SK-N-SH treated with all-trans-retinoic acid at 6 μM for 48 hours (cell line): ENCODE data around the gene DDX27.

Experiments used
- ATAC-seq: fragments of 200-7000 bp; cut with Tn5 transposase; 3 replicates; pipeline ENCODE4 v1.9.1; 2020; ENCODE audit warnings: mild to moderate bottlenecking, moderate library complexity
- BACH2 ChIP-seq: fragments of 250-450 bp; sonication (Bioruptor Pico); IDR thresholded peaks from 2 replicates; pipeline ENCODE4 v1.9.0; 2021; ENCODE audit warnings: mild to moderate bottlenecking, borderline replicate concordance
- CREB5 ChIP-seq: fragments of 250-450 bp; sonication (Bioruptor Pico); IDR thresholded peaks from 2 replicates; pipeline ENCODE4 v1.5.1; 2020; ENCODE audit warnings: low read depth, mild to moderate bottlenecking, moderate library complexity
- CSDC2 ChIP-seq: fragments of 250-450 bp; sonication (Bioruptor Pico); IDR thresholded peaks from 2 replicates; pipeline ENCODE4 v1.5.0; 2020; ENCODE audit warnings: mild to moderate bottlenecking, moderate library complexity
- CSRNP3 ChIP-seq: fragments of 250-450 bp; sonication (Bioruptor Pico); IDR thresholded peaks from 2 replicates; pipeline ENCODE4 v1.5.1; 2021; ENCODE audit warnings: mild to moderate bottlenecking, moderate library complexity
- ESRRG ChIP-seq: fragments of 250-450 bp; sonication (Bioruptor Pico); IDR thresholded peaks from 2 replicates; pipeline ENCODE4 v1.6.1; 2021; ENCODE audit warnings: mild to moderate bottlenecking
- GLIS3 ChIP-seq: fragments of 250-450 bp; sonication (Bioruptor Pico); IDR thresholded peaks from 2 replicates; pipeline ENCODE4 v1.5.0; 2020; ENCODE audit warnings: mild to moderate bottlenecking, moderate library complexity
- ISL1 ChIP-seq: fragments of 250-450 bp; sonication (Bioruptor Pico); IDR thresholded peaks from 2 replicates; pipeline ENCODE4 v2.1.2; 2022; ENCODE audit warnings: mild to moderate bottlenecking, moderate library complexity
- OSR1 ChIP-seq: fragments of 250-450 bp; sonication (Bioruptor Pico); IDR thresholded peaks from 2 replicates; pipeline ENCODE4 v1.8.0; 2022; ENCODE audit warnings: moderate library complexity, mild to moderate bottlenecking, inconsistent platforms
- PATZ1 ChIP-seq: fragments of 250-450 bp; sonication (Bioruptor Pico); IDR thresholded peaks from 2 replicates; pipeline ENCODE4 v1.8.0; 2020; ENCODE audit warnings: mild to moderate bottlenecking, moderate library complexity, borderline replicate concordance
- POU6F1 ChIP-seq: fragments of 250-450 bp; sonication (Bioruptor Pico); IDR thresholded peaks from 2 replicates; pipeline ENCODE4 v1.8.0; 2021; ENCODE audit warnings: low read depth, mild to moderate bottlenecking, moderate library complexity, borderline replicate concordance
- PPARA ChIP-seq: fragments of 250-450 bp; sonication (Bioruptor Pico); IDR thresholded peaks from 2 replicates; pipeline ENCODE4 v1.5.0; 2020; ENCODE audit warnings: mild to moderate bottlenecking, borderline replicate concordance
- RARB ChIP-seq: fragments of 250-450 bp; sonication (Bioruptor Pico); IDR thresholded peaks from 2 replicates; pipeline ENCODE4 v1.8.0; 2021; ENCODE audit warnings: mild to moderate bottlenecking, moderate library complexity
- SNAI2 ChIP-seq: fragments of 250-450 bp; sonication (Bioruptor Pico); IDR thresholded peaks from 2 replicates; pipeline ENCODE4 v1.5.0; 2020; ENCODE audit warnings: mild to moderate bottlenecking, moderate library complexity
- TCF4 ChIP-seq: fragments of 250-450 bp; sonication (Bioruptor Pico); IDR thresholded peaks from 2 replicates; pipeline ENCODE4 v1.8.0; 2021; ENCODE audit warnings: mild to moderate bottlenecking, moderate library complexity, borderline replicate concordance
- TOX ChIP-seq: fragments of 250-450 bp; sonication (Bioruptor Pico); IDR thresholded peaks from 2 replicates; pipeline ENCODE4 v1.8.0; 2021; ENCODE audit warnings: mild to moderate bottlenecking, moderate library complexity, borderline replicate concordance
- TSHZ2 ChIP-seq: fragments of 250-450 bp; sonication (Bioruptor Pico); IDR thresholded peaks from 2 replicates; pipeline ENCODE4 v1.5.0; 2020; ENCODE audit warnings: mild to moderate bottlenecking, moderate library complexity
- ZC3H10 ChIP-seq: fragments of 250-450 bp; sonication (Bioruptor Pico); IDR thresholded peaks from 2 replicates; pipeline ENCODE4 v1.5.1; 2021; ENCODE audit warnings: mild to moderate bottlenecking, moderate library complexity
- ZFP3 ChIP-seq: fragments of 250-450 bp; sonication (Bioruptor Pico); IDR thresholded peaks from 2 replicates; pipeline ENCODE4 v1.5.0; 2020; ENCODE audit warnings: mild to moderate bottlenecking, moderate library complexity
- ZFP30 ChIP-seq: fragments of 450-650 bp; formaldehyde crosslinking; IDR thresholded peaks from 2 replicates; pipeline ENCODE4 v1.5.0; 2022; ENCODE audit warnings: mild to moderate bottlenecking, moderate library complexity
- ZNF565 ChIP-seq: fragments of 450-650 bp; formaldehyde crosslinking; conservative IDR thresholded peaks from 2 replicates; pipeline ENCODE4 v1.5.0; 2020; ENCODE audit warnings: low read depth, mild to moderate bottlenecking, moderate library complexity
- ZNF70 ChIP-seq: fragments of 450-650 bp; formaldehyde crosslinking; IDR thresholded peaks from 2 replicates; pipeline ENCODE4 v1.5.0; 2020; ENCODE audit warnings: mild to moderate bottlenecking, moderate library complexity
- ZNF8 ChIP-seq: fragments of 450-650 bp; formaldehyde crosslinking; IDR thresholded peaks from 2 replicates; pipeline ENCODE4 v1.5.0; 2020; ENCODE audit warnings: mild to moderate bottlenecking, moderate library complexity

DDX27 gene

GRCh38 chr20:49280463-49281058 is 61.3 kb downstream of the DDX27 start:
- no peak for ATAC-seq
- TF ChIP-seq GLIS3 (no peak), SNAI2 (no peak), ZC3H10 (no peak)

- ATAC-seq: no peak
- TF ChIP-seq ZNF565 (CRISPR knock-in tag) (no peak), CREB5 (CRISPR knock-in tag) (no peak), RARB (CRISPR knock-in tag) (no peak), TSHZ2 (CRISPR knock-in tag) (no peak), ZFP3 (CRISPR knock-in tag) (no peak), OSR1 (CRISPR knock-in tag) (no peak), CSDC2 (CRISPR knock-in tag) (no peak), BACH2 (CRISPR knock-in tag) (no peak), ESRRG (CRISPR knock-in tag) (no peak), TCF4 (CRISPR knock-in tag) (no peak), ISL1 (CRISPR knock-in tag) (no peak), ZC3H10 (no peak), GLIS3 (no peak), ZNF8 (CRISPR knock-in tag) (no peak), PPARA (CRISPR knock-in tag) (no peak), SNAI2 (no peak), TOX (no peak), ZFP30 (no peak), POU6F1 (CRISPR knock-in tag) (no peak), PATZ1 (CRISPR knock-in tag) (no peak)
Observed at GRCh38 chr20:49281059-49281912, 62.1 kb downstream of the DDX27 start.

- no peak for ATAC-seq
- TF ChIP-seq ZFP3 (CRISPR knock-in tag): no peak
- no peak for TF ChIP-seq ESRRG (CRISPR knock-in tag)
- no peak for TF ChIP-seq ZFP30
- no peak for TF ChIP-seq OSR1 (CRISPR knock-in tag)
- no peak for TF ChIP-seq CSRNP3
- TF ChIP-seq ZNF8 (CRISPR knock-in tag): no peak
- no peak for TF ChIP-seq PPARA (CRISPR knock-in tag)
- no peak for TF ChIP-seq ZC3H10
- TF ChIP-seq TCF4 (CRISPR knock-in tag): no peak
- no peak for TF ChIP-seq CSDC2 (CRISPR knock-in tag)
- no peak for TF ChIP-seq ZNF70
- TF ChIP-seq GLIS3: no peak
- no peak for TF ChIP-seq TOX
- no peak for TF ChIP-seq ISL1 (CRISPR knock-in tag)
- no peak for TF ChIP-seq BACH2 (CRISPR knock-in tag)
Observed at GRCh38 chr20:49281913-49282467, 62.8 kb downstream of the DDX27 start.
